ENCODE measurements around the gene FAM78B. TPM values are rescaled to one million over a fixed set of nuclear protein-coding genes. Genes with fewer than 3 reads are reported as not detected.

FAM78B gene
- polyA plus RNA-seq, 1 donor: 3.9 TPM

DNA sequence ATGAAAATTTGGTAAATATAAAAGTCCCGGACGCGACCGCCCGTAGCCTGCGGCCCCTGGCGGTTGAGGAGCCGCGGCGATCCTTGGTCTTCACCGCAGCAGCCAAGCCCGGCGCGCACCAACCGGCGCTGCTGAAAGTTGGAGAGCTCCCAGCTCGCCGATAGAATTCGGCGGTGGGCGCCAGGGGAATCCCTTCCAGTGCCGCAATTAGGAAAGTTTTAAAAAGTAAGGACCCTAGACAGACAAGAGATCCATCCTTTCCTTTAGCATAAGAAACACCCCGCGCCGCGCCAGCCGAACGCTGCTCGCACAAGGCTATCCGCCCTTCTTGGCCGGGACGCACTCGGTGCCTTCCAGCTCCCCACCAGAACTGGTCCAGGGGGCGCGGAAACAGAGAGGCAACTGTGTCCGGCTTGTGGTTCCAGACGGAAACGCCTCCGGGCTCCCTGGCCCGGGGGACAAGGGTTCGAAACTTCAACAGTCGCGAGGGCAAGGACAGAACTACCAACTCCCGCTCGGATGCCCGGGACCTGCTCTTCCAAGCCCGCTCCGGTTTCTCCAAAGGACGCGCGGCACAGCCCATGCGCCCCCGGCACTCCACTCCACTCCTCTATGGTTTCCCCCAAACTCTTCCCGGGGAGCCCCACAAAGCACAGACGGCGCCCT, 1.7 kb downstream of the FAM78B start:
- no peak for DNase-seq (ENCODE audit: low read depth)

- no peak for DNase-seq (ENCODE audit: low read depth)
These were observed 2.2 kb downstream of the FAM78B start for GRCh38 chr1:166164646-166164994.

DNA sequence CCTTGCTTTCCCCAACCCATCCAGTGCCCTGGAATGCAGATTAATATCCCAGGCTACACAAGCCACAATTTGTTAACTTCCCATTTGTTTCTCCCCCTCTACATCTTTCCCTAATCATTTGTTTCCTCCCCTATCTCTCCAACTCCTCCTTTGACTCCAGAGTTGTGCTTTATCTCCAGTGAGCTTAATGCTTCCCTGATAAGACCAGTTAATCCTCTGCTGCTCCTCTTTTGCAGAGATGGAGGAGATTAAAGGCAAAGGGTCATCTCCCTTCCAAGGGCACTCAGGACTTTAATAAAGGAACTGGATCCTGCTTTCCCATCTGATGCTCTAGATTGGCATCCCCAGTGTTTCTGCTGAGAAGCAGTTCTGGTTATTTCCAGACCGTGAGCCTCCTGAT, 7.1 kb downstream of the FAM78B start:
- DNase-seq (ENCODE audit: low read depth): no peak

- no peak for DNase-seq (ENCODE audit: low read depth)
These were observed 10.1 kb downstream of the FAM78B start for GRCh38 chr1:166156674-166157073.

DNA sequence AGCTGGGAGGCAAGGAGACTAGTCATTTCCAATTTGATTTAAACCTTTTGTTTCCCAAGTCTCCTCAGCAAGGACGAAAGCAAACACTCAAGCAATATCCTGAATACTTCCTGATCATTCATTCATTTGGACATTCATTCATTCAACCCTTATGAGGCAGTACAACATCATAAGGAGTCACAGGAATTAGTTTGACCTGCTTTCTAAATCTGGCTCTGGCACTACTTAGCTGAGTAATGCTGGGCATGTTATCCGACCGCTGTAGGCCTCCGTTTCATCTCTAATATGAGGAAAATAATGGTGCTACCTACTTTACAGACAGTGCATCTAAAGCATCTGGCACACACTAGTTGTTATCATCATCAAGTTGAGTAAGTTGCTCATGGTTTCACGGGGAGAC, 11.7 kb downstream of the FAM78B start:
- DNase-seq (ENCODE audit: low read depth): no peak

GRCh38 chr1:166153525-166154314, 13.1 kb downstream of the FAM78B start:
- no peak for DNase-seq (ENCODE audit: low read depth)

- DNase-seq (ENCODE audit: low read depth): no peak
These were observed 13.8 kb downstream of the FAM78B start for GRCh38 chr1:166152978-166153377.

- no peak for DNase-seq (ENCODE audit: low read depth)
These were observed 15.0 kb downstream of the FAM78B start for GRCh38 chr1:166151804-166152203.

DNA sequence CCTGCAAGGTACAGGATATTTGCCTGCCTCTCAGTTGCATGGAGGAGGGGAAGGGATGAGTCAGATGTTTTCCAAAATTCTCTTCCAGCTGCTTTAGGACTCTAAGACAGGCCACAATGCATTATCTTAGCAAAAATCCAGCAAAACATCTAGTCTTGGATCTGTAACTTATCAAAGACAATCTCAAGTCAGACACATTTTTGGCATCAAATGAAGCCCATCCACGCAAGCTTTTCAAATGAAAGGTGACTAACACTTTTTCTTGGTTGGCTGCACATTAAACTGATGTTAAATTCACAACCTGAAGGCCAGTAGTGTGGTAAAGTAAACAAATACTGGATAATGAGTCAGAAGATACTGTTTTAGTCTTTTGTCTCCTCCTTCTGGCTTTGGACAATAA, 21.3 kb downstream of the FAM78B start:
- DNase-seq (ENCODE audit: low read depth): no peak

- DNase-seq (ENCODE audit: low read depth): no peak
These were observed 24.8 kb downstream of the FAM78B start for GRCh38 chr1:166141969-166142368.

DNA sequence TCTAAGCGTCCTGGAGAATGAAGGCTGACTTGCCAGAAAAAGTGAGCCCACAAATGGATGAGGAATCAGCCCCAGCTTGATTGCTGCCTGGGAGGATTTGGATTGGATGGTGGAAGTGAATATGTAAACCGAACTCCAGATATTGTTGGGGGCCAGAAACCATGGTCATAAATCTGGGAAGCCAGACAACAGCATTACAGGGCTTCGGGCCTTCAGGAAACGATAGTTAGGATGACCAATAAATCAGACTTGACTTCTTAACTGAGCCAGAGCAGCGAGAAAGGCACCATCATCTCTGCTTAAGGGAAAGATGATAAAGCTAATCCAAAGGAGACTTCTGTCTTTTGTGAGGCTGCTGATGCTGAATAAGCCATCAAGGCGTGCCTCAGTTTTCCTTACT, 26.6 kb downstream of the FAM78B start:
- DNase-seq (ENCODE audit: low read depth): no peak

GRCh38 chr1:166139735-166140134, 27.1 kb downstream of the FAM78B start:
- DNase-seq (ENCODE audit: low read depth): no peak

GRCh38 chr1:166136699-166137401, 30.0 kb downstream of the FAM78B start:
- no peak for DNase-seq (ENCODE audit: low read depth)

GRCh38 chr1:166136222-166136621, 30.6 kb downstream of the FAM78B start:
- no peak for DNase-seq (ENCODE audit: low read depth)

DNA sequence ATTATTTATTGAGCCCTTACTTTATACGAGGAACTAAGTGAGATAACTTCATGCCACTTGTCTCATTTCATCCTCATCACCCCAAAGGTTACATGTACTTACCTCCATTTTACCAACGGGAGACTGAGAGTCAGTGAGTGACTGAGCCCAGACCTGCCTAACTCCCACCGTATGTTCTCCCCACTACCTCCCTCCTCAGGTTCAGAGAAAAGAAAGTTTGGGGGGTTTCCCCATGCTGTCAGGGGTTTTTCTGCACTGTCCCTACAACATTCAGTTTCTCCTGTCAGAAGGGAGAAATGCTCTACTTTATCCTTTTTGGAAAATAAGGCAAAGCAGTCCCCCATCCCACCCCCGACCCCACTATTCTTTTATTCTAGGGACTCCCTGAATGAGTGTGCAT, 32.9 kb downstream of the FAM78B start:
- no peak for DNase-seq (ENCODE audit: low read depth)

GRCh38 chr1:166133276-166133841, 33.4 kb downstream of the FAM78B start:
- no peak for DNase-seq (ENCODE audit: low read depth)

GRCh38 chr1:166132496-166132895, 34.3 kb downstream of the FAM78B start:
- DNase-seq (ENCODE audit: low read depth): no peak

DNA sequence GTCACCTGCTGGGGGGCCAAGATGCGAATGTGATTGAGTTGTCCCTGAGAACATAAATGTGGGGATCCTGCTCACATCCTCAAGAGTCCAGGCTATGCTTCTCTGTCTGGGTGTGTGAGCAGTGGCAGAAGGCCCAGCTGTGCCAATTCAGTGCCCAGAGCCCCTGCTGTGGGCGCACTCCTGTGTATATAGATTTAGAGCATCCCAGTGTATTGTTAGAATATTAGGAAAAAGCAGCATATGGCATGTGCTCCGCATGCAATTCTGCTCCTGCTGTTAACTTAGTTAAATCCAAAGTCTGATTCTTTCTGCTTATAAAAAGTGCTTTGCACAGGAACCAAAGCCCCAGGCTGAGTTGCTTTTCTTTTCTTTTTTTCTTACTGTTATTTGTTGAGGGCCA, 37.8 kb downstream of the FAM78B start:
- no peak for DNase-seq (ENCODE audit: low read depth)

DNA sequence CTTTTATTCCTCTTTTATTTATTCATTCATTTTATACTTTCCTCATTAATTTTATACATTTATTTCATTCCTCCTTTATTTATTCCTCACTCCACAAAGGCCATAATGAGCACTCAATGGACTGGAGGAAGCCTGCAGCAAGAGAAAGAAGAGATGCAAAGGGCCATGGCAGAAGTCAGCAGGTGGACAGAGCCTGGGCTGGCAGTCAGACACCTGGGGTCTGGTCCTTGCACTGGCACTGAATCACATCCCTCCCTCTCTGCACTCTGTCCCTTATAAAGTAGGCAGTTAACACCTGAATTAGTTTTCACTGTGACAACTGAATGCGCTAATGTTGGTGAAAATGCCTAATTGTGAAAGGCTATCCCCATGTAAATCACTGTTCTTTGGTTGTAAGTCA, 38.6 kb downstream of the FAM78B start:
- no peak for DNase-seq (ENCODE audit: low read depth)

GRCh38 chr1:166127003-166127402, 39.8 kb downstream of the FAM78B start:
- no peak for DNase-seq (ENCODE audit: low read depth)

DNA sequence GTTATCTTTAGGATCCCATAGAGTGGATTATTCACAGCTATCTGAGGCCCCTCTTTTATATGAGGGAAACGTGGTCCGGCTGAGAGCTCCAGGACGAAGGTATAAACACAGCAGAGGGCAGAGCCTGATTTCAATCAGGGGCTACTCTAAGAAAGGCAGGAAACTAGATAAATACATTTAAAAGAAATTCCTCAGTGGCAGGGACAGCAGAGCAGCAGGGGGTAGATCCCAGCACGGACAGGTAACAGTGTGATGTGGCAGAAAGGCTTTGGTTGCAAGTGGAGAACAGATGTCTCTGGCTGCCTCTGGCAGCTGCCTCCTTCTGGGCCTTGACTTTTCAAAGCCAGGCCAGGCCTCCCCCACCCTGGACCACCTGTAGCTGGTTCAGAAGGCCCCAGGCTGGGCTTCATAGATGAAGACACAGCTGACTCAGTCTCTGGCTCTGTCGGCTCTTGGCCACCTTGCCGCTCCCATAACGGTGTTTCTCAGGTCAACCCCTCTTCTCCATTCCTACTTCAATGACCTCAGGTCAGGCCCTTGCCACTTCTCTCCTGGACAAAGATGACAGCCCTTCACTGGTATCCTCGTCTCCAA, 43.8 kb downstream of the FAM78B start:
- DNase-seq (ENCODE audit: low read depth): no peak

DNA sequence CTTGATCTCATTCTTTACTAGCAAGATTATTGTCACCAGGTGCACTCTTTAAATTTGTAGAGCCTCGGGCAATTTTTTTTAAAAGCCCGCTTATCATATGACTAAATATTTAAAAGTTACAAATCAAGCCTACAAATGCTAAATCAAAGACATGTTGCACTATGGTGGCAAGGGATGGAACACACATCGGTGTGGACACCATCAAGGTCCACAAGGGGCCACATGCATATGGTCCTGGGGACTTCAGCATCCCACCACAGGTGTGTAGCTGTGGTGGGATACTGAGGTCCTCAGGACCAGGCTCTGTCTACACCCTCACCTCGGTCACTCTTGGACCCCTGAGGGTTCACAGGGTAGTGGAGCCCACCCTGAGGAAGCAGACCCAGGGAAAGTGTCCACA, 45.8 kb downstream of the FAM78B start:
- no peak for DNase-seq (ENCODE audit: low read depth)

Measured in forelimb muscle (tissue), 1 donor.